Measurements from ENCODE around the gene ROPN1.

Gene ROPN1

DNA sequence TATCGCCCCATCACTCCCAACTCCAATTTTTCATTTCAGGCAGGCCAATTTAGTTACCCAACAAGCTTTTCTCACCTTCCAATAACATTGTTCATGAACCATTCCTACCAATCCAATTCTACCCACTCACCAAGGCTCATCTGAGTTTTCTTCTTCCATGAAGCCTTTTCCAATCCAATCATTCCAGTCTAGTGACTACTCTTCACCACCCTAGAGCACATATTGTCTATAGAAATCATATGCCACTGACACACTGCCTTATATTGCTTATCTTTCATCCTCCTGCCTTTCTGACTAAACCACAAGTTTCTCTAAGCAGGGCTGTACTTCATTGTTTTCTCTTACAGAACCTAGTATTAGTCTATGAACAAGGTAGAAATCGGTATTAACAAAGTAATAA lies 42.3 kb downstream of the ROPN1 start:
- no peak for DNase-seq (ENCODE audit: low read depth)

DNA sequence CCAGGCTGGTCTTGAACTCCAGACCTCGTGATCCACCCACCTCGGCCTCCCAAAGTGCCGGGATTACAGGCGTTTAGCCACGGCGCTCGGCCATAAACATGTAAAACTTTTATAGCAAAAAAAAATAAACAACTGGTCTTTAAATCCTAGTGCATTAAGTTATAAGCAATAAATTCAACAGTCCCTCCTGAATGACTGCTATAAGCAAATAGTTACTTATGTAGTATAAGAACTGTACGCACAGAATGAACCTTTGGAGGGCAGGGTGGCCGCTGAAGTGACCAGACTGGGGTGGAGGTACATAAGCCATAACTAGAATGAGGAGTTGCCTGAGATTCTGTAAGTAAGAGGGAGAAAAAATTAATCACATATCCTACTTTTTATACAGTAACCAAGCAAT lies 43.5 kb downstream of the ROPN1 start:
- DNase-seq (ENCODE audit: low read depth), result no peak

DNA sequence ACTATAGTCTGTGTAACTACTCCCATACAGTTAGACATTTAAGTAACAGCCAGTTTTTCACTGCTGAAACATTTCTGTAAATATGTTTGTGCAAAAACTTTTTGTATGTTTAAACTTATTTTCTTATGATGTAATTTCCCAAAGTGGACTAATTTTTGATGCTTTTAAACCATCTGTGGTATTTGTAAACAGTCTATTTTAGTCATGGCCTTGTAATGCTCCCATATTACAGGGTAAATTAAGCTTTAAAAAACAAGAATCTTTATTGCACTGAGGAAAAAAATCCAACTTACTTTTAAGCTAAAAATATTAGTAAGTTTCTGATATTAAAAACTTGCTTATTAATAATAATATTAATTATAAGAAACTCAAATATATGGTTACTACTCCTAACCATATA lies 44.4 kb downstream of the ROPN1 start:
- no peak for DNase-seq (ENCODE audit: low read depth)

DNA sequence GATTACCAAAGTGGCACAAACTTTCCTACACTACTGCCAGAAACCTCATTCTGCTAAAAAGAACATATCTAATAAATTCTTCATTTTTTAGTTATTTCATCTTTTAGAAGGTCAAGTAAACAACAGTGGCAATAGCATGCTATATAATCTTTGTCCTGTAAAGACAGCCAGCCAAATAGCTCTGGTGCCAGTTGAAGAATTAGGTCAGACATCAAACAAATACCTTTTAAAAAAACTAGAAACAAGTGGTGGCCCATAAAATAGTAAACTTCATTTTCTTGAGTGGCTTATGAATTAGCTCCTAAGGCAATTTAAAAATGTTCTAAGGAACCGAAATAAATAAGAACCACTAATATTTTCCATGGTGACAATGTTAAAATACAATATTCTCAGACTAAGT lies 50.4 kb downstream of the ROPN1 start:
- DNase-seq (ENCODE audit: low read depth), result no peak

DNA sequence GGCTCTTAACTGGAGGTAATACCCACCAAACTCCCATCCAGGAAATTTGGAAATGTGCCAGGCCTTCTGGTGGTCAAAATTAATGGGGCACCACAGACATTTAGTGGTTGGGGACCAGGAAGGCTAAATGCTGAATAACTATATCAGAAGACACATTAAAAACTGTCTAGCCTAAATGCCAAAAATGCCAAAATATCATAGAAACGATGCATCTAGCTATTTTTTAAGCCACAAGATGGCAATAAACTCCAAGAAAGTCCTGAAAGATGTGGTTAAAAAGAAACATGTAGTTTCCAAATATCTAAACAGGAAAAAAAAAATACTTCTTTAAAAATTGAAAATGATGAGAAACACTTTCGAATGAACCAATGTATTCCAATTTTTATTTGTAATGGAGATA lies 50.8 kb downstream of the ROPN1 start:
- DNase-seq (ENCODE audit: low read depth), result no peak

DNA sequence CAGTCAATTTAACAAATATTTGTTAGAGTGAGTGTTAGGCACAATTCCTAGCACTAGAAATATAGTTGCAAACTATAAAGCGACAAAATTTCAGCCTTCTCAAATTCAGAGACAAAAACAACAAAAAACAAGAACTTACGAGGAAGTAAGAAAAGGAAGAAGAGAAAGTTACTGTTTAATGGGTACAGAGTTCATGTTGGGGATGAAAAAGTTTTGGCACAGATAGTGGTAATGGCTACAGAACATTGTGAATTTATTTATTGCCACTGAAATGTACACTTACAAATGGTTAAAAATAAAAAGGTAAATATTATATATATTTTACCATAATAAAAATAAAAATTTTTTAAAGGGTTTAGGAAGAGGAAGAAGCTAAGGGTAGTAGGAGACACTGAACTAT lies 52.2 kb downstream of the ROPN1 start:
- DNase-seq (ENCODE audit: low read depth), result no peak

GRCh38 chr3:123936400-123936799 lies 55.5 kb downstream of the ROPN1 start:
- DNase-seq (ENCODE audit: low read depth), result no peak

DNA sequence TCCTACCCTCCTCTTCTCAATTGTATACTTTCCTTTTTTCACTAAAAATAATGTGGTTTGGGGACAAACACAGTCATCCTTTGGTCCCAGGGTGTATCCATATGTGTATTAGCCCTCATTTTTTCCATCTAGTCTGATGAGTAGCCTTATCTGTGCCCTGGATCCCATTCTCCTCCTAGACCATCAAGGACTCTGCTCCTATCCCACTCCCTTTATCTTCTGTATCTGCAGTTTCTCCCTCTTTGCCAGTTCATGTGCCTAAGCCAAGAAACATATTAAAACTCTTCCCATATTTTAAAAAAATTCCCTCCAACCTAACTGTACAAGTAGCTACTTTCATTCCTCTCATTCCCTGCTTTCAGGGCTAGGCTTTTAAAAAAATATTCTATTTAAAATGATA lies 56.1 kb downstream of the ROPN1 start:
- no peak for DNase-seq (ENCODE audit: low read depth)

DNA sequence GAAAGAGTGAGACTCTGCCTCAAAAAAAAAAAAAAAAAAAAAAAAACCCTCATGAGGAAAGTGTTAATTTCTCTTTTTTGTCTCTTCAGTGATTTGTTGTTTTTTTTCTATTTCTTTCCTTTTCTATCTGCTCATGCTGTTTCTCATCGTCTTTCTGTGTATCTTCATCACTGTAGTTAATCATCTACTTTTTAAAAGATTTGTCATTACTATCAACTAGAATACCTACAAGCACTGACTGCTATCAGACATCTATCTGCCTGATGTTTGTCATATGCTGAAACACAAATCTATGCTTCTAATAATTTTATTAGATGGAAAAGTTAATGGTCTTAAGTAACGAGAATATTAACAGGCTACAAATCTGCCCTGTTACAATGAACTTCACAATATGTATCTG lies 57.7 kb downstream of the ROPN1 start:
- DNase-seq (ENCODE audit: low read depth), result no peak

DNA sequence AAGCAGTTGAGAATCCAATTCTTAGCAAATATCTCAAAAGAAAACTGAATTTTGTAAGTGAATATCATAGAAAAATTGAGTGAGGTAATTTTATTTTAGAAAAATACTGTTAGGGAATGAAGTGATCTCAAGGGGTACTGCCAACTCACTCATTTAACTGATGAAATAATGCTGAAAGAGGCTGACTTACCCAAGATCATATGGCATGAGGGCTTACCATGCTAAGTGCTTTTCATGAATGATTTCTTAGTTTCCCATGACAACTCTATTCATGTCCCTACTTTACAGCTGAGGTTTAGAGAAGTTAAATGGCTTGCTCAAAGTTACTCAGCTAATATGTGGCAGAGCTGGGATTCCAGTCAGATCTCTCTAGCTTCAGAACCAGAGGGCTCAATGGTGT lies 61.5 kb downstream of the ROPN1 start:
- peak; percentile 13 for DNase-seq (ENCODE audit: low read depth)

- DNase-seq (ENCODE audit: low read depth), result no peak
These were observed 62.6 kb downstream of the ROPN1 start for GRCh38 chr3:123929325-123929724.

DNA sequence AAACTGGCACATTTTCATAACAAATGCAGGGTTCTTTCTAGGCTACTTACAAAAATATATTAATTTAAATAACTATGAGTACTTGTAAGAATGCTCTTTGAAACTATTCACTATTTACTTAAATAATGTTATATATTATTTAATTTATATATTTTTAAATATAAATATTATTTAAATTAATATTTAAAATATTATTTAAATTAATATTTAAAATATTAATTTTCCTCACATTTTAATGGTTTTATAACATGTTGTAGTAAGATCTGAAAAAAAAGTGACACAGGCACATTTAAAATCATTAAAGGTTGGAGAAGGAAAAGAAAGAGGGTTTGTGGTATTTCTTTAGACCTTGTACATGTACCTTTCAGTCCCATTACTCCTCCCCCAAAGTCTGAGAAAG lies 65.5 kb downstream of the ROPN1 start:
- DNase-seq (ENCODE audit: low read depth), result no peak

GRCh38 chr3:123920868-123921267 lies 71.1 kb downstream of the ROPN1 start:
- no peak for DNase-seq (ENCODE audit: low read depth)

GRCh38 chr3:123920383-123920782 lies 71.5 kb downstream of the ROPN1 start:
- DNase-seq (ENCODE audit: low read depth), result no peak

- no peak for DNase-seq (ENCODE audit: low read depth)
These were observed 72.6 kb downstream of the ROPN1 start for GRCh38 chr3:123919353-123919752.

All from stromal cell of bone marrow (primary cell).